NCI-H446 (cell line): Measurements from ENCODE around the gene COL5A1.

Experiments used
- DNase-seq, 2 experiments: peaks; one replicate each; lab custom pipeline; 2025; lab: John Stamatoyannopoulos, UW

Gene COL5A1

GRCh38 chr9:134607971-134608370, 33.6 kb upstream of the COL5A1 start:
- DNase-seq, result no peak

GRCh38 chr9:134611046-134611445, 30.6 kb upstream of the COL5A1 start:
- no peak for DNase-seq

GRCh38 chr9:134612309-134612708, 29.3 kb upstream of the COL5A1 start:
- no peak for DNase-seq

GRCh38 chr9:134612715-134613114, 28.9 kb upstream of the COL5A1 start:
- DNase-seq, result no peak

GRCh38 chr9:134614256-134614655, 27.3 kb upstream of the COL5A1 start:
- DNase-seq, result no peak

- no peak for DNase-seq
Observed at GRCh38 chr9:134616341-134616740, 25.3 kb upstream of the COL5A1 start.

GRCh38 chr9:134617246-134617645, 24.4 kb upstream of the COL5A1 start:
- no peak for DNase-seq

GRCh38 chr9:134617836-134618162, 23.8 kb upstream of the COL5A1 start:
- no peak for DNase-seq

GRCh38 chr9:134618163-134618832, 23.3 kb upstream of the COL5A1 start:
- DNase-seq, result no peak

GRCh38 chr9:134618833-134619447, 22.7 kb upstream of the COL5A1 start:
- no peak for DNase-seq

- DNase-seq, result no peak
Observed at GRCh38 chr9:134619448-134619982, 22.1 kb upstream of the COL5A1 start.

GRCh38 chr9:134619983-134620661, 21.5 kb upstream of the COL5A1 start:
- DNase-seq, result no peak

- no peak for DNase-seq
Observed at GRCh38 chr9:134620751-134621557, 20.6 kb upstream of the COL5A1 start.

GRCh38 chr9:134621558-134622110, 20.0 kb upstream of the COL5A1 start:
- DNase-seq, result no peak

- DNase-seq, result no peak
Observed at GRCh38 chr9:134622896-134623257, 18.7 kb upstream of the COL5A1 start.

- DNase-seq, result no peak
Observed at GRCh38 chr9:134623258-134624066, 18.1 kb upstream of the COL5A1 start.

GRCh38 chr9:134624137-134624591, 17.4 kb upstream of the COL5A1 start:
- DNase-seq, result no peak

- no peak for DNase-seq
Observed at GRCh38 chr9:134624621-134625181, 16.9 kb upstream of the COL5A1 start.

GRCh38 chr9:134625361-134626068, 16.1 kb upstream of the COL5A1 start:
- DNase-seq, result no peak

- no peak for DNase-seq
Observed at GRCh38 chr9:134626069-134626423, 15.6 kb upstream of the COL5A1 start.
